ENCODE measurements around the gene DDX27. TPM values are rescaled to one million over a fixed set of nuclear protein-coding genes. Genes with fewer than 3 reads are reported as not detected.

Gene DDX27
- polyA plus RNA-seq, 1 of the 3 experiments (the other 2 are of a cell fraction) = 51.9 TPM

DNA sequence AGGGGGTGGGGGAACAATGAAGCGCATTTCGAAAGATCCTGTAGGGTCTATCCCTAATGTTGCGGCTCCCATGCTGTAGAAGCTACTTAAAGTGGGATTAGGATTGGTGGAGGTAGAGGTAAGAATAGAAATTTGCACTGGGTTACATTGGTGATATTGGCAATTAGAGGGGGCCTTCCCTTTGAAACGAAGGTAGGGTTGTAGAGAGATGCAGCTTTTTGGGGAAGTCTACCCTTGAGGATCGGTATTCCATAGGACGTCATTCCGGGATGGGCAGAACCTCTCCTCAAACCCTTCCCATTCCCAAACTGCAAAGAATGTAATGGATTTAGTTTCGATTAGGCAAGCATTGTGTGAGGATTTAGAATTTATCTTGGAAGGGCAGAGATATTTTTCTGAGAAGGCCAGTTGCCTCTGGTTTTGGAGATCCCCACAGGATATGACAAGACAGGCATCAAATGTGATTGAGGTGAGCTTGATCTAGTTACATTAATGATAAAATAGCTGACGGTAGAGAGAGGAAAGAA lies 64.0 kb downstream of the DDX27 start:
- H3K36me3 ChIP-seq (replicated peaks in 1 of 2; ENCODE audit: control insufficient read depth in 1 of 2, insufficient read depth in 2 of 2, low read length in 1 of 2) = peaks cover 90 to 96% of the 10 kb centered on the region in 2 experiments
- CTCF ChIA-PET = interaction anchor here (0.7 to 2.0 kb wide), 3 partner anchors 17 to 66 kb away, joined by 3 to 7 read pairs (median 6); no protein-coding TSS in a partner anchor
- TF ChIP-seq, protein P1, sequence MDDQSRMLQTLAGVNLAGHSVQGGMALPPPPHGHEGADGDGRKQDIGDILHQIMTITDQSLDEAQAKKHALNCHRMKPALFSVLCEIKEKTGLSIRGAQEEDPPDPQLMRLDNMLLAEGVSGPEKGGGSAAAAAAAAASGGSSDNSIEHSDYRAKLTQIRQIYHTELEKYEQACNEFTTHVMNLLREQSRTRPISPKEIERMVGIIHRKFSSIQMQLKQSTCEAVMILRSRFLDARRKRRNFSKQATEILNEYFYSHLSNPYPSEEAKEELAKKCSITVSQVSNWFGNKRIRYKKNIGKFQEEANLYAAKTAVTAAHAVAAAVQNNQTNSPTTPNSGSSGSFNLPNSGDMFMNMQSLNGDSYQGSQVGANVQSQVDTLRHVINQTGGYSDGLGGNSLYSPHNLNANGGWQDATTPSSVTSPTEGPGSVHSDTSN (IDR thresholded peaks at IDR 0.05) = no peak
- TF ChIP-seq POLR2AphosphoS5 (IDR thresholded peaks at IDR 0.05; ENCODE audit: low read depth, low read length) = peak; percentile 18; the same call in 1 of the 2 replicates
- no peaks in the 10 kb centered on the region for H3K9me2 ChIP-seq
- DNase-seq = no peak
- peaks cover 93% of the 10 kb centered on the region for H3K79me2 ChIP-seq (ENCODE audit: insufficient read depth)
- peaks cover 91% of the 10 kb centered on the region for H4K20me1 ChIP-seq (ENCODE audit: insufficient read depth)
- POLR2A ChIA-PET = interaction anchor here (0.6 to 1.3 kb wide), 2 partner anchors 20 to 73 kb away, joined by 4 to 6 read pairs; no protein-coding TSS in a partner anchor
- peaks cover 9 to 15% of the 10 kb centered on the region in 2 experiments for H3K4me1 ChIP-seq (ENCODE audit: control insufficient read depth in 1 of 2, insufficient read depth in 2 of 2, low read depth in 1 of 2, low read length in 1 of 2)
- no peak overlapping the region for H2AFZ ChIP-seq (ENCODE audit: low read depth)
- H3F3A ChIP-seq (replicated peaks; ENCODE audit: insufficient read depth) = peaks cover 97% of the 10 kb centered on the region
- H3K27me3 ChIP-seq (ENCODE audit: insufficient read depth) = no peaks in the 10 kb centered on the region
- WGBS (ENCODE audit: low lambda C conversion rate) = 87% methylated on average over 9 of the region's 9 CpGs
- peaks cover 11% of the 10 kb centered on the region; the same call in 1 of the 2 replicates for H3K9me3 ChIP-seq
- peak overlapping the region; percentile 65 to 90; a peak in 3 of 4 replicates for H3K4me3 ChIP-seq (ENCODE audit: low read depth in 2 of 2, low read length in 1 of 2)
- no peak overlapping the region; a peak in 1 of 4 replicates for H3K27ac ChIP-seq (ENCODE audit: low read depth in 2 of 2, low read length in 1 of 2)
- no peak overlapping the region for H3K9ac ChIP-seq
- H3K4me2 ChIP-seq = peak overlapping the region; percentile 89

DNA sequence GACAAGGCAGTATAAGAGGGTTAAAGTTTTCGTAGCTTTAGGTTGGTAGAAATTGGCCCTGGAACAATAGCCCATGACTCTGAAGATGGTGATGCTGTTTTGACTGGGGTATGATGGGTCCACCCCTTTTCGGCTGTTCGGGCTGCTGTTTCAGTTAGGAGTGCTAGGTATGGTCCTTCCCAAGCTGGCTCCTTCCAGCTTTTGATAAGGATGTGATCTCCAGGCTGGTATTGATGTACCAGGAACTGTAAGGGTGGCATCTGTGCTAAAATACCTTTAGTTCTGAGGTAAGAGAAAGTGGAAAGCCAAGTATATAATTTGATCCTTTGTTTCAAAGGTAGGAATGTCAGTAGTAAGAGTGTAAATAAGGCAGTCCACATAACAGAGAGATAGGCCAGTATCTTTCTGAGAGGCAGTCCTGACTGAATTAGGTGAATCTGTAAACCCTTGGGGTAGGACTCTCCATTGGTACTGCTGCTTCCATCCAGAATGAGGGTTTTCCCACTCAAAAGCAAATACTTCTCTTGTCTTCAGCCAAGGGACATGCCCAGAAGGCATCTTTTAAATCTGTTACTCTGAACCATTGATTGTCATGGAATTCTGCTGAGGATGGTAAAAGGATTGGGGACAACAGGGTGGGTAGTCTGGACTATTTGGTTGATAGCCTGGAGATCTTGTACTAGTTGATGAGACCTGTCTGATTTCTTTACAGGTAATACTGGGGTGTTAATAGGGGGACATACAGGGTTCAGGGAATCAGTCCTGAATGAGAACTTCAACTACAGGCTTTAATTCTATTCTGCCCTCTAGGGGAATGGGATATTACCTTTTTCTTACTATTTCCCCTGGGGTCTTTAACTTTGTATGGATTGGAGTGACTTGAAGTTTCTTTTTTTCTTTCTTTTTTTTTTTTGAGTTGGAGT lies 64.7 kb downstream of the DDX27 start:
- peak overlapping the region in 1 of 2 experiments; percentile 5; a peak in 1 of 4 replicates for H3K27ac ChIP-seq (ENCODE audit: low read depth in 2 of 2, low read length in 1 of 2)
- H3K9me2 ChIP-seq = no peaks in the 10 kb centered on the region
- H3K4me1 ChIP-seq (ENCODE audit: control insufficient read depth in 1 of 2, insufficient read depth in 2 of 2, low read depth in 1 of 2, low read length in 1 of 2) = peaks cover 9 to 15% of the 10 kb centered on the region in 2 experiments
- no peak for DNase-seq
- peak overlapping the region; percentile 89 for H3K4me2 ChIP-seq
- H3K9me3 ChIP-seq = peaks cover 11% of the 10 kb centered on the region; the same call in 1 of the 2 replicates
- H3K9ac ChIP-seq = no peak overlapping the region
- TF ChIP-seq POLR2AphosphoS5 (IDR thresholded peaks at IDR 0.05; ENCODE audit: low read depth, low read length) = peak; percentile 11
- TF ChIP-seq, protein P2, sequence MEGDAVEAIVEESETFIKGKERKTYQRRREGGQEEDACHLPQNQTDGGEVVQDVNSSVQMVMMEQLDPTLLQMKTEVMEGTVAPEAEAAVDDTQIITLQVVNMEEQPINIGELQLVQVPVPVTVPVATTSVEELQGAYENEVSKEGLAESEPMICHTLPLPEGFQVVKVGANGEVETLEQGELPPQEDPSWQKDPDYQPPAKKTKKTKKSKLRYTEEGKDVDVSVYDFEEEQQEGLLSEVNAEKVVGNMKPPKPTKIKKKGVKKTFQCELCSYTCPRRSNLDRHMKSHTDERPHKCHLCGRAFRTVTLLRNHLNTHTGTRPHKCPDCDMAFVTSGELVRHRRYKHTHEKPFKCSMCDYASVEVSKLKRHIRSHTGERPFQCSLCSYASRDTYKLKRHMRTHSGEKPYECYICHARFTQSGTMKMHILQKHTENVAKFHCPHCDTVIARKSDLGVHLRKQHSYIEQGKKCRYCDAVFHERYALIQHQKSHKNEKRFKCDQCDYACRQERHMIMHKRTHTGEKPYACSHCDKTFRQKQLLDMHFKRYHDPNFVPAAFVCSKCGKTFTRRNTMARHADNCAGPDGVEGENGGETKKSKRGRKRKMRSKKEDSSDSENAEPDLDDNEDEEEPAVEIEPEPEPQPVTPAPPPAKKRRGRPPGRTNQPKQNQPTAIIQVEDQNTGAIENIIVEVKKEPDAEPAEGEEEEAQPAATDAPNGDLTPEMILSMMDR (IDR thresholded peaks at IDR 0.05) = peak; percentile 14; the same call in 1 of the 2 replicates
- TF ChIP-seq, protein P3, sequence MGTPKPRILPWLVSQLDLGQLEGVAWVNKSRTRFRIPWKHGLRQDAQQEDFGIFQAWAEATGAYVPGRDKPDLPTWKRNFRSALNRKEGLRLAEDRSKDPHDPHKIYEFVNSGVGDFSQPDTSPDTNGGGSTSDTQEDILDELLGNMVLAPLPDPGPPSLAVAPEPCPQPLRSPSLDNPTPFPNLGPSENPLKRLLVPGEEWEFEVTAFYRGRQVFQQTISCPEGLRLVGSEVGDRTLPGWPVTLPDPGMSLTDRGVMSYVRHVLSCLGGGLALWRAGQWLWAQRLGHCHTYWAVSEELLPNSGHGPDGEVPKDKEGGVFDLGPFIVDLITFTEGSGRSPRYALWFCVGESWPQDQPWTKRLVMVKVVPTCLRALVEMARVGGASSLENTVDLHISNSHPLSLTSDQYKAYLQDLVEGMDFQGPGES (IDR thresholded peaks at IDR 0.05; ENCODE audit: low read depth, low read length) = no peak
- WGBS (ENCODE audit: low lambda C conversion rate) = 90% methylated on average over 3 of the region's 3 CpGs
- no peaks in the 10 kb centered on the region for H3K27me3 ChIP-seq (ENCODE audit: insufficient read depth)
- H3K36me3 ChIP-seq (replicated peaks in 1 of 2; ENCODE audit: control insufficient read depth in 1 of 2, insufficient read depth in 2 of 2, low read length in 1 of 2) = peaks cover 97 to 100% of the 10 kb centered on the region in 2 experiments
- H3F3A ChIP-seq (replicated peaks; ENCODE audit: insufficient read depth) = peaks cover 100% of the 10 kb centered on the region
- no peak overlapping the region for H2AFZ ChIP-seq (ENCODE audit: low read depth)
- peak overlapping the region; percentile 65 to 90; a peak in 3 of 4 replicates for H3K4me3 ChIP-seq (ENCODE audit: low read depth in 2 of 2, low read length in 1 of 2)
- CTCF ChIA-PET = interaction anchor here (1.5 to 2.0 kb wide), 2 partner anchors 36 to 67 kb away, joined by 6 to 7 read pairs; no protein-coding TSS in a partner anchor
- peaks cover 98% of the 10 kb centered on the region for H4K20me1 ChIP-seq (ENCODE audit: insufficient read depth)
- H3K79me2 ChIP-seq (ENCODE audit: insufficient read depth) = peaks cover 93% of the 10 kb centered on the region
- POLR2A ChIA-PET = interaction anchor here (0.6 kb wide), 1 partner anchor 74 kb away, joined by 4 read pairs; no protein-coding TSS in a partner anchor
